IMR-90 (cell line): ENCODE data around the gene FAS. TPM values are rescaled to one million over a fixed set of nuclear protein-coding genes. Genes with fewer than 3 reads are reported as not detected.

Experiments
- ATAC-seq: fragments of 200-7000 bp; cut with Tn5 transposase; 2 replicates; pipeline ENCODE4 v1.9.1; 2020; ENCODE audit warnings: low read depth, mild to moderate bottlenecking, moderate library complexity
- BruUV-seq: library from RNA; stranded (reverse); fragments of 400-500 nt; replicated peaks from 2 replicates; lab custom pipeline; 2021; lab: Mats Ljungman, UMichigan
- CTCF ChIA-PET: fragments of 300-600 bp; formaldehyde crosslinking; extraction: SDS; loops from one replicate; lab custom pipeline; 2021; ENCODE audit warnings: antibody characterized with exemption; lab: Yijun Ruan, JAX
- POLR2A ChIA-PET: fragments of 300-600 bp; sonication (Branson Sonifier 250); formaldehyde crosslinking; loops from one replicate; lab custom pipeline; 2022; ENCODE audit warnings: antibody characterized with exemption; ENCODE audit not compliant: unreplicated experiment; lab: Charles Lee
- DNase-seq: peaks from one replicate; pipeline ENCODE4 v3.0.0; 2013
- H2AFZ ChIP-seq: replicated peaks from 2 replicates; pipeline ENCODE3; 2013; ENCODE audit warnings: low read length, mild to moderate bottlenecking; ENCODE audit not compliant: poor library complexity
- H2AK5ac ChIP-seq: 2 replicates; pipeline ENCODE4 v1.6.1; 2013; ENCODE audit warnings: low read depth, low read length, inconsistent platforms
- H2AK9ac ChIP-seq: replicated peaks from 2 replicates; pipeline ENCODE3; 2013; ENCODE audit warnings: mild to moderate bottlenecking, low read depth, low read length, moderate library complexity; ENCODE audit not compliant: poor library complexity
- H2BK120ac ChIP-seq: 2 replicates; pipeline ENCODE4 v1.6.1; 2013; ENCODE audit warnings: low read depth, low read length, inconsistent platforms
- H2BK15ac ChIP-seq: 3 replicates; pipeline ENCODE4 v1.6.1; 2013; ENCODE audit warnings: low read depth, low read length, inconsistent platforms
- H2BK20ac ChIP-seq: 2 replicates; pipeline ENCODE4 v1.6.1; 2013; ENCODE audit warnings: low read depth, mild to moderate bottlenecking, inconsistent platforms, low read length, moderate library complexity
- H2BK5ac ChIP-seq: 2 replicates; pipeline ENCODE4 v1.6.1; 2013; ENCODE audit warnings: mild to moderate bottlenecking, low read depth, low read length, inconsistent platforms; ENCODE audit not compliant: poor library complexity, severe bottlenecking
- H3K14ac ChIP-seq: replicated peaks from 2 replicates; pipeline ENCODE4 v1.6.1; 2013; ENCODE audit warnings: low read depth, low read length, inconsistent platforms
- H3K18ac ChIP-seq: 2 replicates; pipeline ENCODE4 v1.6.1; 2013; ENCODE audit warnings: low read depth, low read length, control low read depth
- H3K23ac ChIP-seq: 2 replicates; pipeline ENCODE4 v1.6.1; 2013; ENCODE audit warnings: low read depth, low read length, inconsistent platforms
- H3K27ac ChIP-seq: 2 replicates; pipeline ENCODE4 v1.5.1; 2013; ENCODE audit warnings: mild to moderate bottlenecking, control low read depth, low read length; ENCODE audit not compliant: insufficient read depth
- H3K27me3 ChIP-seq: 2 replicates; pipeline ENCODE4 v1.6.1; 2013; ENCODE audit warnings: low read length; ENCODE audit not compliant: control insufficient read depth, insufficient read depth
- H3K36me3 ChIP-seq: 2 replicates; pipeline ENCODE4 v1.6.1; 2013; ENCODE audit warnings: low read length, mixed read lengths; ENCODE audit not compliant: control insufficient read depth, insufficient read depth
- H3K4ac ChIP-seq: 2 replicates; pipeline ENCODE4 v1.6.1; 2013; ENCODE audit warnings: low read depth, low read length, inconsistent platforms
- H3K4me1 ChIP-seq: 2 replicates; pipeline ENCODE4 v1.6.1; 2013; ENCODE audit warnings: low read length, mixed read lengths; ENCODE audit not compliant: control insufficient read depth, insufficient read depth
- H3K4me2 ChIP-seq: 2 replicates; pipeline ENCODE4 v1.6.1; 2013; ENCODE audit warnings: low read depth, mild to moderate bottlenecking, control low read depth, low read length, moderate library complexity
- H3K4me3 ChIP-seq: 2 replicates; pipeline ENCODE4 v1.5.1; 2013; ENCODE audit warnings: low read depth, mild to moderate bottlenecking, control low read depth, low read length, moderate library complexity; ENCODE audit not compliant: insufficient read depth
- H3K56ac ChIP-seq: 2 replicates; pipeline ENCODE4 v1.6.1; 2013; ENCODE audit warnings: low read length, inconsistent platforms; ENCODE audit not compliant: insufficient read depth; ENCODE audit errors: extremely low read depth
- H3K79me1 ChIP-seq, 2 experiments: 2 replicates each; pipeline ENCODE4 v1.6.1; 2013; ENCODE audit warnings: low read length in 2 of 2, inconsistent platforms in 1 of 2, low read depth in 1 of 2
- H3K9ac ChIP-seq: 2 replicates; pipeline ENCODE4 v1.6.1; 2013; ENCODE audit warnings: low read depth, low read length, control low read depth
- H3K9me1 ChIP-seq: 2 replicates; pipeline ENCODE4 v1.6.1; 2013; ENCODE audit warnings: low read length, inconsistent platforms; ENCODE audit not compliant: insufficient read depth
- H3K9me3 ChIP-seq: 2 replicates; pipeline ENCODE4 v1.6.1; 2013; ENCODE audit warnings: low read length; ENCODE audit not compliant: control insufficient read depth, insufficient read depth
- H4K20me1 ChIP-seq: 2 replicates; pipeline ENCODE4 v1.6.1; 2013; ENCODE audit warnings: low read length, inconsistent platforms; ENCODE audit not compliant: insufficient read depth
- H4K5ac ChIP-seq: 2 replicates; pipeline ENCODE4 v1.6.1; 2013; ENCODE audit warnings: mild to moderate bottlenecking, low read depth, low read length, control low read depth
- H4K8ac ChIP-seq, 2 experiments: 2 replicates each; pipeline ENCODE4 v1.6.1; 2013; ENCODE audit warnings: low read depth in 2 of 2, low read length in 2 of 2, control low read depth in 1 of 2, inconsistent platforms in 1 of 2
- H4K91ac ChIP-seq: 2 replicates; pipeline ENCODE4 v1.6.1; 2013; ENCODE audit warnings: low read depth, low read length, inconsistent platforms; ENCODE audit not compliant: insufficient read depth
- BHLHE40 ChIP-seq: fragments of 150-350 bp; IDR thresholded peaks from 2 replicates; pipeline ENCODE4 v1.6.1; 2016; ENCODE audit warnings: mild to moderate bottlenecking, low read depth, low read length
- CEBPB ChIP-seq: IDR thresholded peaks from 2 replicates; pipeline ENCODE4 v1.6.1; 2012; ENCODE audit warnings: low read depth, low read length, improper control_type of control experiment
- CHD1 ChIP-seq: IDR thresholded peaks from 2 replicates; pipeline ENCODE4 v1.6.1; 2012; ENCODE audit warnings: low read depth, low read length, improper control_type of control experiment
- CTCF ChIP-seq: conservative IDR thresholded peaks from 2 replicates; pipeline ENCODE4 v1.5.1; 2012; ENCODE audit warnings: mild to moderate bottlenecking, low read depth, low read length, improper control_type of control experiment
- ELK1 ChIP-seq: fragments of 150-350 bp; IDR thresholded peaks from 2 replicates; pipeline ENCODE4 v1.6.1; 2016; ENCODE audit warnings: low read depth, mild to moderate bottlenecking, low read length, moderate library complexity, borderline replicate concordance
- MAFK ChIP-seq: IDR thresholded peaks from 2 replicates; pipeline ENCODE4 v1.6.1; 2012; ENCODE audit warnings: low read depth, low read length, improper control_type of control experiment
- MAZ ChIP-seq: IDR thresholded peaks from 2 replicates; pipeline ENCODE4 v1.6.1; 2012; ENCODE audit warnings: low read depth, mild to moderate bottlenecking, low read length, improper control_type of control experiment, moderate library complexity, borderline replicate concordance
- MXI1 ChIP-seq: IDR thresholded peaks from 2 replicates; pipeline ENCODE4 v1.6.1; 2012; ENCODE audit warnings: low read depth, mild to moderate bottlenecking, low read length, moderate library complexity, borderline replicate concordance
- NFE2L2 ChIP-seq: fragments of 150-350 bp; IDR thresholded peaks from 2 replicates; pipeline ENCODE4 v1.6.1; 2016; ENCODE audit warnings: low read depth, mild to moderate bottlenecking, low read length
- POLR2A ChIP-seq: IDR thresholded peaks from 2 replicates; pipeline ENCODE4 v1.6.1; 2012; ENCODE audit warnings: mild to moderate bottlenecking, low read depth, low read length
- RAD21 ChIP-seq: IDR thresholded peaks from 2 replicates; pipeline ENCODE4 v1.6.1; 2012; ENCODE audit warnings: low read length, improper control_type of control experiment
- RCOR1 ChIP-seq: IDR thresholded peaks from 2 replicates; pipeline ENCODE4 v1.6.1; 2012; ENCODE audit warnings: mild to moderate bottlenecking, low read length, improper control_type of control experiment; ENCODE audit not compliant: insufficient replicate concordance
- RFX5 ChIP-seq: IDR thresholded peaks from 2 replicates; pipeline ENCODE4 v1.8.0; 2012; ENCODE audit warnings: low read depth, mild to moderate bottlenecking, low read length, moderate library complexity
- SMC3 ChIP-seq: fragments of 150-350 bp; IDR thresholded peaks from 2 replicates; pipeline ENCODE4 v1.6.1; 2016; ENCODE audit warnings: low read depth, mild to moderate bottlenecking, antibody characterized with exemption, low read length, moderate library complexity
- USF2 ChIP-seq: fragments of 150-350 bp; IDR thresholded peaks from 2 replicates; pipeline ENCODE4 v1.6.1; 2017; ENCODE audit warnings: mild to moderate bottlenecking, antibody characterized with exemption, low read length, low read depth
- dilution Hi-C: fragments of 300-500 bp; cut with HindIII; formaldehyde crosslinking; loops from one replicate; pipeline ENCODE4 v1.14.3; 2018; ENCODE audit warnings: low sequenced_read_pairs; ENCODE audit not compliant: unreplicated experiment
- in situ Hi-C: fragments of 300-500 bp; cut with MboI; formaldehyde crosslinking; loops from 3 replicates; pipeline ENCODE4 v1.14.3; 2019; ENCODE audit warnings: low sequenced_read_pairs, inconsistent platforms, mixed read lengths
- intact Hi-C: fragments of 100-400 bp; cut with micrococcal nuclease; formaldehyde crosslinking; loops from 2 replicates; pipeline ENCODE4 v1.10.0; 2022
- polyA plus RNA-seq, 3 experiments: library from polyadenylated mRNA; depleted of rRNA; stranded (reverse); fragments of >200 nt; gene quantifications; 2 replicates each; pipeline ENCODE4 v1.2.3, GENCODE V29; 2012; ENCODE audit warnings: low replicate concordance in 1 of 3
- total RNA-seq: library from RNA; depleted of rRNA; stranded (reverse); fragments of >200 nt; gene quantifications from 2 replicates; pipeline ENCODE4 v1.2.3, GENCODE V29; 2012

The FAS gene
- total and polyA plus RNA-seq, 2 of the 4 experiments (the other 2 are of a cell fraction): 34.3 to 53.8 TPM

GRCh38 chr10:89051593-89051992 is 61.0 kb downstream of the FAS start:
- CTCF ChIA-PET: no interaction called here
- no TSS peak for BruUV-seq
- H2BK120ac ChIP-seq: no peak overlapping the region
- H3K14ac ChIP-seq: no peak overlapping the region
- no peak overlapping the region for H3K4ac ChIP-seq
- no peak overlapping the region for H3K9ac ChIP-seq
- DNase-seq (no peak), ATAC-seq (no peak)
- H3K23ac ChIP-seq: no peak overlapping the region
- H3K9me1 ChIP-seq: peaks cover 5% of the 10 kb centered on the region; the same call in 1 of the 2 replicates
- H3K4me2 ChIP-seq: no peak overlapping the region
- peaks cover 3% of the 10 kb centered on the region; the same call in 1 of the 2 replicates for H3K4me1 ChIP-seq
- no peak overlapping the region for H2BK15ac ChIP-seq
- H3K27ac ChIP-seq: no peak overlapping the region
- H2AK9ac ChIP-seq: no peak overlapping the region
- H3K9me3 ChIP-seq: no peaks in the 10 kb centered on the region
- H2AK5ac ChIP-seq: no peak overlapping the region
- H2AFZ ChIP-seq: no peak overlapping the region
- no peaks in the 10 kb centered on the region; the same call in 1 of the 2 replicates for H3K36me3 ChIP-seq
- H3K18ac ChIP-seq: no peak overlapping the region
- H3K56ac ChIP-seq: no peak overlapping the region
- no peak overlapping the region for H4K5ac ChIP-seq
- no peak overlapping the region for H4K91ac ChIP-seq
- in situ Hi-C loops (no loop called here), intact Hi-C loops (no loop called here), dilution Hi-C loops (no loop called here)
- H2BK20ac ChIP-seq: no peak overlapping the region
- no peak overlapping the region for H4K8ac ChIP-seq
- POLR2A ChIA-PET: no interaction called here
- no peaks in the 10 kb centered on the region for H3K27me3 ChIP-seq
- H4K20me1 ChIP-seq: no peaks in the 10 kb centered on the region
- H2BK5ac ChIP-seq: no peak overlapping the region
- H3K4me3 ChIP-seq: no peak overlapping the region
- no peaks in the 10 kb centered on the region for H3K79me1 ChIP-seq
- TF ChIP-seq RFX5 (no peak), USF2 (no peak), MAFK (no peak), ELK1 (no peak), RCOR1 (no peak), RAD21 (no peak), CTCF (no peak), CHD1 (no peak), MAZ (no peak), CEBPB (no peak), POLR2A (no peak), SMC3 (no peak), MXI1 (no peak), NFE2L2 (no peak), BHLHE40 (no peak)
